HG03378 (cell line): ENCODE measurements around the gene CYP17A1.
"Not testable (repeated sequence)": the region's sequence is repeated elsewhere in the genome, so short reads cannot be mapped to it uniquely, and the experiment has no call there.

Experiments
- ATAC-seq: cut with Tn5 transposase; IDR thresholded peaks from one replicate; pipeline ENCODE4 v1.9.1; 2021; ENCODE audit warnings: mild to moderate bottlenecking, moderate library complexity; ENCODE audit not compliant: unreplicated experiment

The CYP17A1 gene, protein sequence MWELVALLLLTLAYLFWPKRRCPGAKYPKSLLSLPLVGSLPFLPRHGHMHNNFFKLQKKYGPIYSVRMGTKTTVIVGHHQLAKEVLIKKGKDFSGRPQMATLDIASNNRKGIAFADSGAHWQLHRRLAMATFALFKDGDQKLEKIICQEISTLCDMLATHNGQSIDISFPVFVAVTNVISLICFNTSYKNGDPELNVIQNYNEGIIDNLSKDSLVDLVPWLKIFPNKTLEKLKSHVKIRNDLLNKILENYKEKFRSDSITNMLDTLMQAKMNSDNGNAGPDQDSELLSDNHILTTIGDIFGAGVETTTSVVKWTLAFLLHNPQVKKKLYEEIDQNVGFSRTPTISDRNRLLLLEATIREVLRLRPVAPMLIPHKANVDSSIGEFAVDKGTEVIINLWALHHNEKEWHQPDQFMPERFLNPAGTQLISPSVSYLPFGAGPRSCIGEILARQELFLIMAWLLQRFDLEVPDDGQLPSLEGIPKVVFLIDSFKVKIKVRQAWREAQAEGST

DNA sequence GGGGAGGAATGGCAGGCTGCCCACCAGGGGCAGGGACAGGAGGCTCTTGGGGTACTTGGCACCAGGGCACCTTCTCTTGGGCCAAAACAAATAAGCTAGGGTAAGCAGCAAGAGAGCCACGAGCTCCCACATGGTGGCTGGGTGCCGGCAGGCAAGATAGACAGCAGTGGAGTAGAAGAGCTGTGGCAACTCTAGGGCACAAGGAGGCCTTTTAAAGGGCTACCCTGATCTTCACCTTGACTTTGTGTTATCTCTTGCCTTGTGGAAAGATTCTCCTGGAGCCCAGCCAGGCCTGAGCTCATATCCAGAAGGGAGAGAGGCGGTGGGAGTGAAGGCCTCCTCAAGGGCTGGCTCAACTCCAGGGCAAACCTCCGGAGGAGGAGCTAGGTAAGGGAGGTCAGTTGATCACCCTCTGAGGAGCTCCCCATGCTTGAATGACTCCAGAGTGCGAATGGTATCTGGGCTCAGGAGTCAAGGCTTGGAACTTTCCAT, at the start of gene CYP17A1:
Gene CYP17A1, minus strand, starts transcription at position 184 of the 492 bp plus-strand sequence. Its CDS starts 52 bp downstream, at position 132.
- ATAC-seq: no peak

DNA sequence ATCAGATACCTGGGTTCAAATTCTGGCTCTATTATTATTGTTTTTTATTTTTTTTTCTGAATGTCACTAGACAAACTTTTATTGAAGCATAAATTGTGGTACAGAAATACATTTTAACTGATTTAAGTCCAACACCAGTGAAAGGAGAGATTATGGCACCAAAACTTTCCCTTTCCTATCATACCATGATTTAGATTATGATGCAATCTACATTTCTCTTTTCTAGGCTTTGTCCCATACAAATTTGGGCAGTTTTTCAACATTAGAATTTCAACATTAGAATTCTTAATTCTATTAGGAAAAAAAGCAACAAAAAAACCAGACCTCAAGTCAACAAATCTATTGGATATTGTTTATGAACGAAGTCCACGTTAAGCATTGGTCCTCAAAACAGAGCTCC, 43.0 kb upstream of the CYP17A1 start:
- no peak for ATAC-seq

DNA sequence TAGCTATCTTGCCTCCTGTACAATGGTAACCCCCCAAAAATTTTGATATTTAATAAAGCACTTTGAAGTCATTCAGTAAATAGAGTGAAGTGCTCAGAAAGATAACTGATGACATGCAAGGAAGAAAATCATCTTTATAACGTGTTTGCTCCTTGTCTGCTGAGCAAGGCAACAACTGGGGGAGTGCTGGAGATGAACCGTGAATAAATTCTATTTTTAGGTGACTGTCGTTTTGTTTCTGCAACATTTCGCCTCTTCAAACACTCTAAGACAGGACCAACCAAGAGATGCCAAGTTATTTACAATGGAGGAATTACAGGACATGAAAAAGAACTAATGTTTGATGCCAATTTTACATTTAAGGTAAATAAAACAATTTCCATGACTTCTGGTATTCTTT, 41.4 kb upstream of the CYP17A1 start:
- no peak for ATAC-seq

DNA sequence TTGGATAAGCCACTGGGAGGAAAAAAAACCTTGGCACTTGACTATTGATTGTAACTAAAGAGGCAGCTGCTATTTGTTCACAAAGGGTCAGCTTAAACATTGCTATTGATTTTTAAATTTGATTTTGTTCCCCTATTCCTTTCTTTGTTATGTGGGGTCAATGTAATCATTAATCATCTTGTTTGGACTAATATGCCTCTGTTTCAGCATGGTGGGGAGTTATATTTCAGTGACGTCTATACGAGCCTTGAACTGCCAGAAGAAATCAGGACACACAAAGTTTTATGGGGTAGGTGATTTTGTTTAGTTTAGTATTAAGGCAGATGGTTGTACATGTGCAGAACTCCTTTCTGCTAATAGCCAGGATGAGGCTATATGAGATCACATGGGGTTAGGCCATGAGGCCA, 39.5 kb upstream of the CYP17A1 start:
- no peak for ATAC-seq

DNA sequence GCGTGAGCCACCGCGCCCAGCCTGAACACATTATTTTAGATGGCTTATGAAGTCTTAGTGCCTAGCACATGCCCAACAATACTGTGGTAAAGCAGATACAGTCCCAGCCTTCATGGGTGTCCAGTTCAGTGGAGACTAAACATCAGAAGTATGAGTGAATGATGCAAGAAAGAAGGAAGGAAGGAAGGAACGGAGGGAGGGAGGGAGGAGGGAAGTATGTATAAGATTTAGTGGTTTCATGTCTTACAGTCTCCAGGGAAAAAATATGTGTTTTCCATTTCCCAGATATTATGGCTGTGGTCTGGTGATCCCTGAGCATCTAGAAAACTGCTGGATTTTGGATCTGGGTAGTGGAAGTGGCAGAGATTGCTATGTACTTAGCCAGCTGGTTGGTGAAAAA, 35.0 kb upstream of the CYP17A1 start:
- ATAC-seq: no peak

DNA sequence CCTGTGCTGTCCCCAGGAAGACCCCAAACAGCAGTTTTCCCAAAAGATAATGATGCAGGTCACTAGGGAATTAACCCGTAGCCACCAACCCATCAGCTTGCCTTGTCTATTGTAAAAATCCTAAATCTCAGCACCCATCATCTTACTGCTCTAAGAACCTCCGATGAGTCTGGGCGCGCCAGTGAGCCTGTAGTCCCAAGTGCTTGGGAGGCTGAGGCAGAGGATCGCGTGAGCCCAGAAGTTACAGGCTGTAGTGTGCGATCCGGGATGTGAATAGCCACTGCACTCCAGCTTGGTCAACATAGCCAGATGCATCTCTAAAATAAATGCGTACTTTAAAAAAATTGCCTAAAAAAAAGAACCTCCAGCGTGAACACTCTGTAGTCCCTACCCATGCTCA, 33.0 kb upstream of the CYP17A1 start:
- no peak for ATAC-seq

DNA sequence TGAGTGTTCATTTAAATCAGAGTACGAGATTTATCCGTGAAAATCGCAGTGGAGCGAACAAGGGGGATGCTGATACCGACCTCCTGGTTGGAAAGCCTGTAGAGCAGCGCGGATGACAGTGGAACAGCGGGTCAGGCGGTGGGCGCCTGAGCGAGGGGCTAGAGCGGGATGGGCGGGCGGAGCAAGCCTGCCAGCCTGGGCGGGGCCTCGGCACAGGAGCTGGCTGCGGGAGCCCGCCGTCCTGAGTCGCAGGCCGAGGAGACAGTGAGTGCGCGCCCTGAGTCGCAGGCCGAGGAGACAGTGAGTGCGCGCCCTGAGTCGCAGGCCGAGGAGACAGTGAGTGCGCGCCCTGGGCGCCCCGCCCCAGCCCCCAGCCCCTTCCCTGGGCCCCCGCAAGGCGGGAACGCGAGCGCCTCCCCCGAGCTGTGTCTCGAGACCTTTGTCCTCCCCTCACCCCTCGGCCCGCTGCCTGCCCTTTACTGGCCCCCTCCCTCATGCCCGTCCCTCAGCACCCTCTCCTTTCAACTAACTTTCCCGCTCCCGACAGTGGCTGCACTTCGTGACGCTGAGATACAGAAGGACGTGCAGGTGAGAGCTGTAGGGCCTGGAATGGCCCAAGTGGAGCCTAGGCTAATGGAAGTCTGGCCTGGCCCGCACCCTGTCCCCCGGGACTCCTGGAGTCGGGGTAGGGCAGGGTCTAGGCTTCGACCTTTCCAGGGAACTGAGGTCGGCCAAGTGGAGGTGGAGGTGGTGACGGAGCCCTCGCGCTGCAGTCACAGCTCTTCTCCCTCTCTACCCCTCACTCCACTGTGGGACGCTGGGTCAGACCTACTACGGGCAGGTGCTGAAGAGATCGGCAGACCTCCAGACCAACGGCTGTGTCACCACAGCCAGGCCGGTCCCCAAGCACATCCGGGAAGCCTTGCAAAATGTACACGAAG, 32.3 kb upstream of the CYP17A1 start, which contains the start of gene AS3MT:
Gene AS3MT, plus strand, starts transcription at position 213 of the 941 bp plus-strand sequence. Its CDS starts 123 bp downstream, at position 336.
- ATAC-seq: no peak

DNA sequence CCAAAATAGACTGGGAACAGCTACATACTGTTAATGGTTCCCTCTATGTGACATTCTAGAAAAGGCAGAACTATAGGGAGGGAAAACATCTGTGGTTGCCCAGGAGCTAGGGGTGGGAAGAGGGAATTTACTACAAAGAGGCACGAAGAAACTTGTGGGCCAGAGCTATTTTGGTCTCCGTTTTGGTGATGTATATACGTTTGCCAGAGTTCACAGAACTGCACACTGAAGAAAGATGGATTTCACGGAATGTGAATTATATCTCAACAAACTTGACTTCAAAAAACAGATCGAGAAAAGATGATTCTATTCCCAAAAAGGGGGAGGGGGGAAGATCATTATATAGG, 31.7 kb upstream of the CYP17A1 start:
- no peak for ATAC-seq

DNA sequence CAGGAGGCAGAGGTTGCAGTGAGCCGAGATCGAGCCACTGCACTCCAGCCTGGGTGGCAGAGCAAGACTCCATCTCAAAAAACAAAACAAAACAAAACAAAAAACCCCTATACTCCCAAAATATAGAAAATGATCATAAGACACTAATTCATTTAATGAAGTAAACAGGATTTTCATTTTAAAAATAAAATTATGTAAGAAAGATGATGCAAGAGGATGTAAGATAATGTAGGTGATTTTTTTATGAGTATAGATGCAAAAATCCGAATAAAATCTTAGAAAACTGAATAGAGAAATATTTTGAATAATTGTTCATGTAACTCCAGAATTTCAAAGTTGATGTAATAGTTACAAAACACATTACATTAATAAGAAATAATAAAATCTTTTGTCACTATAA, 28.4 kb upstream of the CYP17A1 start:
- no peak for ATAC-seq

DNA sequence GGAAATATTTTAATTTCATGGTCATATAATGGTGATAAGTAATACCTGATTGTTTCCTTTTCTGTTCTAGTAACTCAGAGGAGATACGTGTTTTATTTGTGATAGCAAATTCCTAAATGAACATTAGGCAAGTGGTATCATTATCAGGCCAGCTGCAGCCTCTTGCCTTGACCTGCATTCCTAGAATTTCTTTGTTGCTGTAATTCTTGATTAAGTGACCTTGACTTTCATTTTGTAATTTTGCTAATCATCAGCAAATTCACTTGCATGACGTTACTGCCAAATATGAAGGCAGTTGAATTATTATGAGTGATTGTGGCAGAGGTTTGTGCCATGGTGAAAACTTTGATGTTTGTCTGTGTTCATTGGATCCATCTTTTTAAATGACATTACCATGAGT, 26.4 kb upstream of the CYP17A1 start:
- no peak for ATAC-seq

DNA sequence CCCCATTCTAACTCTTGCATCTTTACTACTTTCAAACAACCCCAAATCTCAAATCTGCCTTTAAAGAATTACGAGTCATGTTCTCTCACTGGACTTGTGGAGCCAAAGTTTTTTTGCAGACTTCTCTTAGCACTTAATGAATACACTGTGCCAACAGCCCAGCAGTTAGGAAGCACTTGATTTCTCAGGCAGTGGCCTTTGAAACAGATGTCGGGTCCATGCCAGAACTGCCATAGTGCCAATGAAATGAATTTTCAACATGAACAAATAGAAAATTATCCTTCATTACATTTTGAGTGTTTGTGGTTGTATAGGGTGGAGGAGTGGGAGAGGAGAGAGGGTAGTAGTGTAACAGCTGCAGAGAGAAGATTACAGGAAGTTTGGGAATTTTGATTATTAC, 22.7 kb upstream of the CYP17A1 start:
- no peak for ATAC-seq

DNA sequence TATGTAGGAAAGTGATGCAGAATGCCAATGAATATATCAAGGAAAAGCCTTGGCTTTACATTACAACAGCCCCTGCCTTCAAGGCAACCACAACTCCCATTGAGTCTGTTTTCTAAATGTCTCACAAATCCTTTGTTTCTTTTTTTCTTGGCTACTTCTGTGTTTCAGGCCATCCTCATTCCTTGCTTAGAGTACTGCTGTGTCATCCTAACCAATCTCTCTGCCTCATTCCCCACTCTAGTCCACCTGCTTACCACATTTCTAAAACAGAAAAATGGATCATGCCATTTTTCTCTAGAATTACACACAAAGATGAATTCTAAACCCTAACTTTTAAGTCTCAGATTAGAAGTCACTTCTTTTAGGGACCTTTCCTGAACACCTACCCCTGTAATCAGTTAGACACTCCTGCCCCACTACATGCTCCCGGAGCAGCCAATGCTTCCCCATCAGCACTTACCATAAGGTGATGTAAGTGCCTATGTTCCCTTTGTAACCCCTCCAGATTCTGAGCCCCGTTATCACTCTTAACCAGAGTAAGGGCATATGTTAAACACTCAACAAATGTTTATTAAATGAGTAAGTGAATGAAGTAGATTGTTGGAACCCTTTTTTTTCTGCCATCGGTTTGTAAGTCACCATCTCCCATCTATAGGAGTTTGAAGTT, 19.7 kb upstream of the CYP17A1 start:
- ATAC-seq: no peak

DNA sequence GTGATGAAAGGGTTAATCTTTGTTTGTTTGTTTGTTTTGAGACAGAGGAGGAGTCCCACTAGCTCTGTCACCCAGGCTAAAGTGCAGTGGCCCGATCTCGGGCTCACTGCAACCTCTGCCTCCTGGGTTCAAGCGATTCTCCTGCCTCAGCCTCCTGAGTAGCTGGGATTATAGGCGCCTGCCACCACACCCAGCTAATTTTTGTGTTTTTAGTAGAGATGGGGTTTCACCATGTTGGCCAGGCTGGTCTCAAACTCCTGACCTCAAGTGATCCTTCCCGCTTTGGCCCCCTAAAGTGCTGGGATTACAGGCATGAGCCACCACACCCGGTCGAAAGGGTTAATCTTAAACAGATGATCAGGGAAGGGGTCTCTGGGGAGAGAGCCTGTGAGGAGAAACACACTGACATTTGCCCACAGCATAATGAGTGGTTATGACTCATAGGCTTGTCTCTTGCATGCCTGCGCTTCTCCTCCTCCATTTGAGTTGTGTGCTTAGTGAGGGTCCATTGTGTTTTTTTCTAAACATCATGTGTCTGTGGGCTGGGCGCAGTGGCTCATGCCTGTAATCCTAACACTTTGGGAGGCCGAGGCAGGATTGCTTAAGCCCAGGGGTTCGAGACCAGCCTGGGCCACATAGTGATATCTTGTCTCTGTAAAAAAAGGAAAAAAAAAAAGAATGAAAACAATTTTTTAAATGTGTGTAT, 18.7 kb upstream of the CYP17A1 start:
- ATAC-seq: not testable (repeated sequence)

DNA sequence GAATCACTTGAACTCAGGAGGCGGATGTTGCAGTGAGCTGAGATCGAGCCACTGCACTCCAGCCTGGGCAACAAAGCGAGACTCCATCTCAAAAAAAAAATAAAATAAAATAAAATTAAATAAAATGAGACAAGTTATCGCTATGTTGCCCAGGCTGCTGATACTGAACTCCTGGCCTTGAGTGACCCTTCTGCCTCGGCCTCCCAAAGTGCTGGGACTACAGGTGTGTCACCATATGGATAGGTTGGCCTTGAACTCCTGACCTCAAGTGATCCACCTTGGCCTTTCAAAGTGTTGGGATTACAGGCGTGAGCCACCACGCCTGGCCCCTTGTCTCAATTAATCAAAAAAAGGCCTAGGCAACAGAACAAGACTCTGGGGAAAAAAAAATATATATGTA, 16.0 kb upstream of the CYP17A1 start:
- ATAC-seq: not testable (repeated sequence)

DNA sequence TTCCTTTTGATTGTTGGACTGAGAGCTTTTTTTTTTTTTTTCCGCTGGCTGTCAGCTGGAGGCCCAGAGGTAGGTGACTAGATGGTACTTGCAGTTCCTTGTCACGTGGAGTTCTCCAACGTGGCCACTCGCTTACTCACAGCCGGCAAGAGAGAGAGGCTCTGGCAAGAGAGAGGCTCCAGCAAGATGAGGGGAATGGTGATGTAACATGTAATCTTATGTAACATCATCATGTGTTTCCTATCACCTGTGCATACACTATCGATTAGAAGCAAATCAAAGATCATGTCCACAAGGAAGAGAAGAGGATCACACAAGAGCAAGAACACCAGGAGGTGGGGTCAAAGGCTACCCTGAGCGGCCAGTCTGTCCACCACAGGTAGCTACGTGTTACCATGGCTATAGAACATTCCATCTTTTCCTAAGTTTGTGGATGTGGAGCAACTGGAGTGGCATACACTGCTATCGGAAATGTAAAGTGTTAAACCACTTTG, 12.9 kb upstream of the CYP17A1 start:
- no peak for ATAC-seq

DNA sequence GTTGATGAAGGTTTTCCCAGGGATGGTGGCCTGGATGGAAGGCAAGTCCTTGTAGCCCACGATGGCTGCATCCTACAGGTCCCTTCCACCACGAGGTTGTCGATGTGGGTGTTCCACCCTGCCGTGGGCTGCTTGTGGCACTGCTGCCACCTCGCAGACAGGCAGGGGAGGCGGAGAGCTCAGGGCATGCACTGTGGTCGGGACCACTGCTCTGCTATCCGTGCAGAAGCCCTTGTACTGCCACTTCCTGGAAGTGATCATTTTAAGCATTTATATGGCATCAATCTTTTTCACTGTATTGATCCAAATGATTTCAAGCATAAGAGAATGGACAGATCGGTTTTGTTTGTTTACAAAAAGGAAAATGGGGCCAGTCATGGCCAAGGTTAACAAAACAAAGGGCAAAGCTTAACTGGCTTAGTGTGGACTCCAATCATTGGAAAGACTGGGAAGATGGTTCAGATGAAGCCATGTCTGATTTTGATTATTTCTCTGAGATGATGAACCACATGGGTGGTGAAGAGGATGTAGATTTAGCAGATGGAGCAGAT, 8.2 kb upstream of the CYP17A1 start:
- no peak for ATAC-seq

DNA sequence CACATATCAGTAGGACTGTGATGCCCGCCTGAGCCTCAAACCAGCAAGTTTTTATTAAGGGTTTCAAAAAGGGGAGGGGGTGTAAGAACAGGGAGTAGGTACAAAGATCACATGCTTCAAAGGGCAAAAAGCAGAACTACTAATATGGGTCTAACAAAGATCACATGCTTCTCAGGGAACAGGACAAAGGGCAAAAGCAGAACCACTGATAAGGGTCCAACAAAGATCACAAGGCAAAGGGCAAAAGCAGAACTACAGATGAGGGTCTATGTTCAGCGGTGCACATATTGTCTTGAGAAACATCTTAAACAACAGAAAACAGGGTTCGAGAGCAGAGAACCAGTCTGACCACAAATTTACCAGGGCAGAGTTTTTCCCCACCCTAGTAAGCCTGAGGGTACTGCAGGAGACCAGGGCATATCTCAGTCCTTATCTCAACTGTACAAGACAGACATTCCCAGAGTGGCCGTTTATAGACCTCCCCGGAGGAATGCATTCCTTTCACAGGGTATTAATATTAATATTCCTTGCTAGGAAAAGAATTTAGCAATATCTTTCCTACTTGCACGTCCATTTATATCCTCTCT, 7.1 kb upstream of the CYP17A1 start:
- not testable (repeated sequence) for ATAC-seq

DNA sequence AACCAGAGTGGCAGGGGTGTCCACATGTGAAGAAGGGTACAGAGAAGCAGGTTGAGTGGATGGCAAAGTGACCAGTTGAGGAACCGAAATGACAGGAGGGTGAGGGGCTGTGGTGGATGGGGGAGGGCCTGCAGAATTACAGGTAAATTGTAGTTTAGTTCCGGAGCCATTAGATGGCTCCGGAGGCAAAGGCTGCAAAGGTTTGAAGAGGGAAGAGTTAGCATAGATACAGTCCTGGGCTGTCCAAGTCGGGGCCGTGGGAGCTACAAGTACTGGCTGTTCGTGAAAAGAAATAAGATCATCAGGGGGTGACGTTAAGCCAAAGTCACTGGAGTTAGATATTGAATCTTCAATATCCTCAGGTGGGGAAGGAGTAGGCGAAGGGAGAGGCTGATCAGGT, 5.9 kb upstream of the CYP17A1 start:
- ATAC-seq: not testable (repeated sequence)

DNA sequence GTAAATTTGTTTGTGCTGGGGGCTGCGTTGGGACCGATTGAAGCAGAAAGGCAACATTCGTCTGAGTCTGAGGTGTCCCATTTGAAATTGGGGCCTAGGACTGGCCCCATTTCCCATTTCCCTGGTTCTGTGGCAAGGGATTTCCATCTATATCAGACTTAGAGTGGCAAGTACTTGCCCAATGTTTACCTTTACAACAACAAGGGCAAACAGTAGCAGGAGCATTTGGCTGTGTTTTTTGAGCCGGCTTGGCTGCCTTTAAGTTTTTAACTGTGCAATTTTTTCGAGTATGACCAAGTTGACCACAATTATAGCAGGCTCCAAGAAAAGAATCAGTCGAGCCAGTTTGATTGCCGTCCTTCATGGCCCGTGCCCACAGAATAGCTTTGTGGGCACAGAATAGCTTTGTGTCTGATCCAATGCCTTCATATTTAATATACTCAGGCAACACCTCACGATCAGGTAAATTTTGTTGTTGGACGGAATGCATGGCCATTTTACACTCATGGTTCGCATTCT, 4.7 kb upstream of the CYP17A1 start:
- ATAC-seq: no peak
